Trophoblast cell (in vitro differentiated cells and primary cell): ENCODE data around the gene MARK1.

Source experiments
- DNase-seq, 2 donors: peaks; one replicate each; pipeline ENCODE4 v3.0.0-alpha.2; 2016
- H2AFZ ChIP-seq: 2 replicates; pipeline ENCODE4 v1.6.1; 2013; ENCODE audit warnings: low read length, moderate library complexity, mild to moderate bottlenecking; ENCODE audit not compliant: insufficient read depth, poor library complexity
- H2AK5ac ChIP-seq: 2 replicates; pipeline ENCODE4 v1.6.1; 2013; ENCODE audit warnings: mild to moderate bottlenecking, low read length
- H2BK120ac ChIP-seq: 2 replicates; pipeline ENCODE4 v1.6.1; 2013; ENCODE audit warnings: low read length, mild to moderate bottlenecking, moderate library complexity; ENCODE audit not compliant: insufficient read depth, poor library complexity
- H2BK12ac ChIP-seq: 2 replicates; pipeline ENCODE4 v1.6.1; 2013; ENCODE audit warnings: mild to moderate bottlenecking, low read length, moderate library complexity
- H2BK5ac ChIP-seq: 2 replicates; pipeline ENCODE4 v1.6.1; 2013; ENCODE audit warnings: low read length, low read depth, moderate library complexity, mild to moderate bottlenecking; ENCODE audit not compliant: poor library complexity
- H3K14ac ChIP-seq: 2 replicates; pipeline ENCODE4 v1.6.1; 2013; ENCODE audit warnings: mild to moderate bottlenecking, low read length
- H3K18ac ChIP-seq: 2 replicates; pipeline ENCODE4 v1.6.1; 2013; ENCODE audit warnings: mild to moderate bottlenecking, low read length
- H3K23ac ChIP-seq: 2 replicates; pipeline ENCODE4 v1.6.1; 2013; ENCODE audit warnings: low read length
- H3K27ac ChIP-seq: 2 replicates; pipeline ENCODE4 v1.5.1; 2013; ENCODE audit warnings: low read depth, mild to moderate bottlenecking, inconsistent platforms, low read length, moderate library complexity
- H3K27me3 ChIP-seq: 2 replicates; pipeline ENCODE4 v1.6.1; 2013; ENCODE audit warnings: inconsistent platforms, mild to moderate bottlenecking, low read length, moderate library complexity; ENCODE audit not compliant: insufficient read depth
- H3K36me3 ChIP-seq, 2 experiments: 1 replicate in 1 of 2; 2 replicates in 1 of 2; pipeline ENCODE4 v1.6.1; 2013; ENCODE audit warnings: low read length in 2 of 2, mild to moderate bottlenecking in 2 of 2, moderate library complexity in 1 of 2; ENCODE audit not compliant: insufficient read depth in 2 of 2, control insufficient read depth in 1 of 2
- H3K4ac ChIP-seq: 2 replicates; pipeline ENCODE4 v1.6.1; 2013; ENCODE audit warnings: low read depth, mild to moderate bottlenecking, low read length, moderate library complexity
- H3K4me1 ChIP-seq, 2 experiments: 1 replicate in 1 of 2; 2 replicates in 1 of 2; pipeline ENCODE4 v1.6.1; 2013; ENCODE audit warnings: low read length in 2 of 2, mild to moderate bottlenecking in 2 of 2, moderate library complexity in 1 of 2; ENCODE audit not compliant: insufficient read depth in 2 of 2, control insufficient read depth in 1 of 2
- H3K4me2 ChIP-seq: 2 replicates; pipeline ENCODE4 v1.6.1; 2013; ENCODE audit warnings: inconsistent platforms, mild to moderate bottlenecking, low read length, moderate library complexity
- H3K4me3 ChIP-seq: 2 replicates; pipeline ENCODE4 v1.5.1; 2013; ENCODE audit warnings: mild to moderate bottlenecking, low read depth, low read length, inconsistent platforms
- H3K79me1 ChIP-seq: one replicate; pipeline ENCODE4 v1.6.1; 2013; ENCODE audit warnings: low read length
- H3K79me2 ChIP-seq: 2 replicates; pipeline ENCODE4 v1.6.1; 2013; ENCODE audit warnings: low read length, mild to moderate bottlenecking; ENCODE audit not compliant: control insufficient read depth, insufficient read depth, poor library complexity
- H3K9ac ChIP-seq: 2 replicates; pipeline ENCODE4 v1.6.1; 2013; ENCODE audit warnings: mild to moderate bottlenecking, low read length
- H3K9me3 ChIP-seq: 2 replicates; pipeline ENCODE4 v1.6.1; 2013; ENCODE audit warnings: low read depth, mild to moderate bottlenecking, control low read depth, inconsistent platforms, low read length; ENCODE audit not compliant: insufficient read depth
- H4K12ac ChIP-seq: 2 replicates; pipeline ENCODE4 v1.6.1; 2013; ENCODE audit warnings: low read depth, mild to moderate bottlenecking, low read length, moderate library complexity
- H4K8ac ChIP-seq: 2 replicates; pipeline ENCODE4 v1.6.1; 2013; ENCODE audit warnings: low read depth, mild to moderate bottlenecking, low read length, moderate library complexity
- H4K91ac ChIP-seq: one replicate; pipeline ENCODE4 v1.6.1; 2013; ENCODE audit warnings: low read depth, mild to moderate bottlenecking, low read length, moderate library complexity
- WGBS: extraction: QIAGEN DNeasy Blood & Tissue Kit; methylation state at CpG from one replicate; pipeline ENCODE4 v1.1.7; 2013; ENCODE audit warnings: missing lambda C conversion rate; ENCODE audit not compliant: insufficient read length, insufficient coverage; ENCODE audit errors: extremely low coverage; 5-methylcytosine and 5-hydroxymethylcytosine counted together

The MARK1 gene

GRCh38 chr1:220631238-220631815 is 103.4 kb downstream of the MARK1 start:
- H3K4ac ChIP-seq: no peak overlapping the region
- H4K12ac ChIP-seq: no peak overlapping the region
- H3K9ac ChIP-seq: no peak overlapping the region
- H3K27ac ChIP-seq: no peak overlapping the region
- H2BK5ac ChIP-seq: no peak overlapping the region
- H3K79me2 ChIP-seq: no peaks in the 10 kb centered on the region
- no peak overlapping the region for H2AFZ ChIP-seq
- H3K36me3 ChIP-seq: peaks cover 0 to 5% of the 10 kb centered on the region in 2 experiments
- H4K91ac ChIP-seq: no peak overlapping the region
- no peak overlapping the region for H3K18ac ChIP-seq
- H3K14ac ChIP-seq: no peak overlapping the region
- H2BK120ac ChIP-seq: no peak overlapping the region
- H2AK5ac ChIP-seq: no peak overlapping the region
- H3K79me1 ChIP-seq: no peaks in the 10 kb centered on the region
- no peak overlapping the region for H3K4me3 ChIP-seq
- H4K8ac ChIP-seq: no peak overlapping the region
- peak in 1 of 2 donors; percentile 14 for DNase-seq
- H3K9me3 ChIP-seq: no peaks in the 10 kb centered on the region
- no peaks in the 10 kb centered on the region for H3K4me1 ChIP-seq
- WGBS: no CpG with 5 or more reads among the region's 4 CpGs
- no peak overlapping the region for H3K4me2 ChIP-seq
- H3K23ac ChIP-seq: no peak overlapping the region
- H2BK12ac ChIP-seq: no peak overlapping the region
- H3K27me3 ChIP-seq: no peaks in the 10 kb centered on the region

GRCh38 chr1:220637759-220638158 is 109.8 kb downstream of the MARK1 start:
- H4K91ac ChIP-seq: no peak overlapping the region
- no peak overlapping the region for H2AFZ ChIP-seq
- H2BK120ac ChIP-seq: no peak overlapping the region
- H4K12ac ChIP-seq: no peak overlapping the region
- H3K79me2 ChIP-seq: no peaks in the 10 kb centered on the region
- H3K27ac ChIP-seq: no peak overlapping the region
- H2BK5ac ChIP-seq: no peak overlapping the region
- no peaks in the 10 kb centered on the region for H3K79me1 ChIP-seq
- no peak overlapping the region for H3K23ac ChIP-seq
- H3K4me1 ChIP-seq: peaks cover 0 to 6% of the 10 kb centered on the region in 2 experiments
- no CpG with 5 or more reads among the region's 1 CpG for WGBS
- H2BK12ac ChIP-seq: no peak overlapping the region
- H3K4me2 ChIP-seq: no peak overlapping the region
- no peak overlapping the region for H3K9ac ChIP-seq
- no peak overlapping the region for H3K4me3 ChIP-seq
- no peak overlapping the region for H2AK5ac ChIP-seq
- no peaks in the 10 kb centered on the region for H3K27me3 ChIP-seq
- H3K4ac ChIP-seq: no peak overlapping the region
- H4K8ac ChIP-seq: no peak overlapping the region
- no peak overlapping the region for H3K14ac ChIP-seq
- H3K36me3 ChIP-seq: peaks cover 7 to 10% of the 10 kb centered on the region in 2 experiments
- H3K18ac ChIP-seq: no peak overlapping the region
- peaks cover 1% of the 10 kb centered on the region for H3K9me3 ChIP-seq
- no peak for DNase-seq

- DNase-seq: no peak
- Histone ChIP-seq H3K14ac (no peak overlapping the region), H3K27ac (no peak overlapping the region), H3K27me3 (no peaks in the 10 kb centered on the region), H3K79me1 (no peaks in the 10 kb centered on the region), H4K8ac (no peak overlapping the region), H2BK120ac (no peak overlapping the region), H2BK12ac (no peak overlapping the region), H3K9me3 (peaks cover 1% of the 10 kb centered on the region), H3K9ac (no peak overlapping the region), H2AFZ (no peak overlapping the region), H4K91ac (no peak overlapping the region), H3K4me3 (no peak overlapping the region), H3K18ac (no peak overlapping the region), H4K12ac (no peak overlapping the region), H3K36me3 (peaks cover 3 to 10% of the 10 kb centered on the region in 2 experiments), H2AK5ac (no peak overlapping the region), H3K4ac (no peak overlapping the region), H2BK5ac (no peak overlapping the region), H3K4me2 (no peak overlapping the region), H3K4me1 (peaks cover 0 to 6% of the 10 kb centered on the region in 2 experiments), H3K23ac (no peak overlapping the region), H3K79me2 (no peaks in the 10 kb centered on the region)
- no CpG with 5 or more reads among the region's 4 CpGs for WGBS
These were observed 114.3 kb downstream of the MARK1 start for GRCh38 chr1:220642285-220642684.

DNA sequence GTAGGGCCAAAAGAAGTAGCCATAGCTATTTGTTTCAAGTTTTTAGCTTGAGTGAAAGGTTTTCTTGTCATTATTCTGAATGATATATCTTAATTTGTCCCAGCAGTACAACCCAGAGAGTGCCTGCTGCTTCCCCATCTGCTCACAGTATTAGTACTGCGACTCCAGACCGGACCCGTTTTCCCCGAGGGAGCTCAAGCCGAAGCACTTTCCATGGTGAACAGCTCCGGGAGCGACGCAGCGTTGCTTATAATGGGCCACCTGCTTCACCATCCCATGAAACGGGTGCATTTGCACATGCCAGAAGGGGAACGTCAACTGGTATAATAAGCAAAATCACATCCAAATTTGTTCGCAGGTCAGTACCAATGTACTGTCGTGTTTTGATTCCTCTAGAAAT is 125.1 kb downstream of the MARK1 start:
- Histone ChIP-seq H2AFZ (no peak overlapping the region), H2AK5ac (no peak overlapping the region), H4K8ac (no peak overlapping the region), H2BK120ac (no peak overlapping the region), H3K4ac (no peak overlapping the region), H2BK5ac (no peak overlapping the region), H3K36me3 (peaks cover 3 to 4% of the 10 kb centered on the region in 2 experiments), H3K4me3 (no peak overlapping the region), H4K91ac (no peak overlapping the region), H4K12ac (no peak overlapping the region), H3K14ac (no peak overlapping the region), H3K18ac (no peak overlapping the region), H3K23ac (no peak overlapping the region), H3K79me1 (no peaks in the 10 kb centered on the region), H2BK12ac (no peak overlapping the region), H3K9me3 (no peaks in the 10 kb centered on the region), H3K4me2 (no peak overlapping the region), H3K27ac (no peak overlapping the region), H3K9ac (no peak overlapping the region), H3K4me1 (no peaks in the 10 kb centered on the region), H3K27me3 (no peaks in the 10 kb centered on the region), H3K79me2 (peaks cover 2% of the 10 kb centered on the region)
- WGBS: no CpG with 5 or more reads among the region's 13 CpGs
- DNase-seq: no peak
